Ovary (tissue), 9 donors: ENCODE measurements around the gene ECE2. TPM values are rescaled to one million over a fixed set of nuclear protein-coding genes. Genes with fewer than 3 reads are reported as not detected.

ENCODE experiments used
- DNase-seq, 5 donors: peaks; one replicate each; pipeline ENCODE4 v3.0.0-alpha.2; 2019 to 2020
- H3K27ac ChIP-seq, 2 donors: fragments of 200-600 bp; one replicate each; pipeline versions ENCODE4 v1.5.1 to v1.8.0; 2019 to 2022
- H3K27me3 ChIP-seq: fragments of 200-600 bp; one replicate; pipeline ENCODE4 v1.8.0; 2022
- H3K36me3 ChIP-seq: fragments of 200-600 bp; sonication (generic); one replicate; pipeline ENCODE4 v1.5.1; 2019
- H3K4me1 ChIP-seq: one replicate; pipeline ENCODE4 v1.8.1; 2013; ENCODE audit warnings: mild to moderate bottlenecking, moderate library complexity; ENCODE audit not compliant: insufficient read depth
- H3K4me3 ChIP-seq: fragments of 200-600 bp; sonication (generic); one replicate; pipeline ENCODE4 v1.5.1; 2017
- H3K9me3 ChIP-seq, 2 donors: fragments of 200-600 bp in 1 of 2; sonication (generic) in 1 of 2; one replicate each; pipeline versions ENCODE4 v1.5.1 to v1.8.1; 2013 to 2019; ENCODE audit warnings: mild to moderate bottlenecking in 1 of 2, moderate library complexity in 1 of 2
- CTCF ChIP-seq, 3 donors: fragments of 450-650 bp in 2 of 3; fragments of 200-600 bp in 1 of 3; IDR thresholded peaks; one replicate each; pipeline versions ENCODE4 v1.5.1 to v1.8.0; 2016 to 2022; ENCODE audit warnings: antibody characterized with exemption in 3 of 3, mild to moderate bottlenecking in 1 of 3
- EP300 ChIP-seq: sonication (generic); formaldehyde crosslinking; IDR thresholded peaks from one replicate; pipeline ENCODE4 v1.6.1; 2017; ENCODE audit warnings: antibody characterized with exemption
- POLR2A ChIP-seq: fragments of 450-650 bp; IDR thresholded peaks from one replicate; pipeline ENCODE4 v1.6.1; 2017; ENCODE audit warnings: antibody characterized with exemption, mild to moderate bottlenecking, moderate library complexity
- WGBS, 3 donors: extraction: QIAGEN DNeasy Blood & Tissue Kit in 1 of 3; methylation state at CpG; one replicate each; pipeline versions ENCODE4 v1.1.5 to v1.1.7; 2013 to 2017; 5-methylcytosine and 5-hydroxymethylcytosine counted together
- intact Hi-C, 4 donors: fragments of 100-400 bp; cut with DNase I; formaldehyde crosslinking; loops; one replicate each; pipeline versions ENCODE4 v1.11.0 to v1.15.1; 2022 to 2023
- polyA plus RNA-seq, 2 donors: library from polyadenylated mRNA; stranded (reverse); fragments of 200-250 nt in 1 of 2; fragments of 350-450 nt in 1 of 2; fragmentation: Illumina TruSeq in 1 of 2; extraction: RNeasy Lipid Tissue Mini Kit (QIAGEN cat#74804) in 1 of 2; gene quantifications; one replicate each; pipeline ENCODE4 v1.2.3, GENCODE V29; 2013 to 2014
- total RNA-seq, 7 donors: library from RNA; depleted of rRNA in 2 of 7; stranded (reverse); fragments of >200 nt in 2 of 7; fragmentation: NEBNext Ultra II Directional in 3 of 7; extraction: Animal tissue kit (Norgen Biotek cat#: 25700) in 3 of 7; gene quantifications; one replicate each; pipeline versions ENCODE4 v1.1.0 to v1.2.4, GENCODE V29; 2016 to 2023
- donor health status: DM: no; HTN: no; CAD: no; lungs with moderate emphysema.
- donor health status: DM: no; HTN: no; CAD: no.
- donor health status: Bipolar disorder and iron deficiency.
- donor health status: DM: yes; HTN: yes; CAD: no.
- donor health status: DM: no; HTN: no; CAD: no.
- donor health status: DM: yes; HTN: yes; CAD: no.

Gene ECE2
- total and polyA plus RNA-seq, 9 donors = 0.43 TPM; not detected in 8

- Histone ChIP-seq H3K4me3 (peak overlapping the region; percentile 52), H3K27me3 (no peaks in the 10 kb centered on the region), H3K9me3 (no peaks in the 10 kb centered on the region), H3K4me1 (peaks cover 13% of the 10 kb centered on the region), H3K27ac (peak overlapping the region; percentile 94 to 95), H3K36me3 (no peaks in the 10 kb centered on the region)
- 10 to 18% (median 12%) methylated on average over 16 of the region's 16 CpGs for WGBS, 3 donors
- TF ChIP-seq POLR2A = no peak
- TF ChIP-seq CTCF (IDR thresholded peaks at IDR 0.05) = no peak
- TF ChIP-seq EP300 = no peak
- DNase-seq = peak in 2 of 5 donors; percentile 42 to 48
- intact Hi-C loops = loop anchor here in 2 of 4 donors (5.0 to 10.0 kb wide), 3 partner anchors 41 to 681 kb away; partner anchors contain the start of genes CLCN2 (in 1 of the 2), KLHL24 (in 1 of the 2) and POLR2H (in 1 of the 2)
Observed at GRCh38 chr3:184315871-184316661, 40.2 kb downstream of the ECE2 start.

DNA sequence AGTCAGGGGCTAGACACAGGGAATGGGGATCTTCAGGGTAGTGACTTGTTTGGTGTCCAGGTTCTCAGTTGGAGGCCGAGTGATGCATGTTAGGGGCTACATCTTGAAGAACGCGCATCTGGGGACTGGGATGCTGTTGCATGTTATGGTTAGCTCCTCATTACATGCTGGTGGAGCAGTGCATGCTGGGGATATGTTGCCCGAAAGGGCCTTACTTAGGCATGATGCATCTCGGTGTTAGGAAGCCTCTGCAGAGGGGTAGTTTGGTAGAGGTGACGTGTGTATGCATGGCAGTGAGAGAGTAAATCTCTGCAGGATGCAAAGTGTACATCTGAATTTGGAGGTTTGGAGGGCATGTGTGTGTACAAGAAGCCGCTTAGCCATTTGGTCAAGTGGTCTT is 41.0 kb downstream of the ECE2 start:
- TF ChIP-seq CTCF (IDR thresholded peaks at IDR 0.05) = no peak
- TF ChIP-seq EP300 = no peak
- TF ChIP-seq POLR2A = no peak
- 48 to 60% (median 54%) methylated on average over 7 of the region's 7 CpGs for WGBS, 3 donors
- Histone ChIP-seq H3K27ac (no peak overlapping the region), H3K27me3 (no peaks in the 10 kb centered on the region), H3K36me3 (peaks cover 1% of the 10 kb centered on the region), H3K4me1 (peaks cover 15% of the 10 kb centered on the region), H3K9me3 (no peaks in the 10 kb centered on the region), H3K4me3 (no peak overlapping the region)
- no peak for DNase-seq
- intact Hi-C loops = loop anchor here in 2 of 4 donors (5.0 to 10.0 kb wide), 3 partner anchors 41 to 682 kb away; partner anchors contain the start of genes CLCN2 (in 1 of the 2), KLHL24 (in 1 of the 2) and POLR2H (in 1 of the 2)

DNA sequence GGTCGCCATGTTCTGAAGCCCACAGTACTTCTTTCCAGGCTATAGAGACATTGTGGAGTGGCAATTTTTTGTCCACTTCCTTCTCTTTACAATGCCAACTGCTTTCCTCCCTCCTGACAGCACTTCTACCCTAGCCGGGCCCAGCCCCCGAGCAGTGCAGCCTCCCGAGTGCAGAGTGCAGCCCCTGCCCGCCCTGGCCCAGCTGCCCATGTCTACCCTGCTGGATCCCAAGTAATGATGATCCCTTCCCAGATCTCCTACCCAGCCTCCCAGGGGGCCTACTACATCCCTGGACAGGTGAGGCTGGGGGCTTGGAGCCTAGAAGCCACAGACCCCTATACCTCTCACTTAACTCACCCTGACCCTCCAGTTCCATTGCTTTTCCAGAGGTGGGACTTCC is 41.4 kb downstream of the ECE2 start:
- intact Hi-C loops = loop anchor here in 2 of 4 donors (5.0 to 10.0 kb wide), 3 partner anchors 40 to 682 kb away; partner anchors contain the start of genes CLCN2 (in 1 of the 2), KLHL24 (in 1 of the 2) and POLR2H (in 1 of the 2)
- Histone ChIP-seq H3K4me1 (peaks cover 15% of the 10 kb centered on the region), H3K27ac (no peak overlapping the region), H3K36me3 (peaks cover 3% of the 10 kb centered on the region), H3K4me3 (no peak overlapping the region), H3K27me3 (no peaks in the 10 kb centered on the region), H3K9me3 (no peaks in the 10 kb centered on the region)
- WGBS, 3 donors = 44 to 63% (median 47%) methylated on average over 5 of the region's 5 CpGs
- DNase-seq = no peak
- TF ChIP-seq CTCF (IDR thresholded peaks at IDR 0.05) (no peak), POLR2A (no peak), EP300 (no peak)

- H3K27ac ChIP-seq = peak overlapping the region; percentile 63 to 73
- H3K9me3 ChIP-seq = no peaks in the 10 kb centered on the region
- TF ChIP-seq CTCF (IDR thresholded peaks at IDR 0.05) (no peak), POLR2A (no peak), EP300 (no peak)
- H3K36me3 ChIP-seq = peaks cover 3% of the 10 kb centered on the region
- H3K4me1 ChIP-seq = peaks cover 15% of the 10 kb centered on the region
- H3K27me3 ChIP-seq = no peaks in the 10 kb centered on the region
- intact Hi-C loops = loop anchor here in 1 of 4 donors (10.0 kb wide), 1 partner anchor 135 kb away; the partner anchor contains the start of gene ABCF3
- no peak overlapping the region for H3K4me3 ChIP-seq
- DNase-seq = peak; percentile 98 to 100 (median 99)
- 0 to 4% (median 1%) methylated on average over 4 of the region's 4 CpGs for WGBS, 3 donors
Observed at GRCh38 chr3:184320104-184320445, 44.3 kb downstream of the ECE2 start.
